Superior temporal gyrus (tissue), 1 donor: Measurements from ENCODE around the gene AXIN2.

ENCODE experiments used
- DNase-seq: peaks from one replicate; pipeline ENCODE4 v3.0.0-alpha.2; 2016; ENCODE audit errors: extremely low spot score

Gene AXIN2

GRCh38 chr17:65553646-65554552 is 7.5 kb downstream of the AXIN2 start:
- peak; percentile 9 for DNase-seq

GRCh38 chr17:65553009-65553645 is 8.3 kb downstream of the AXIN2 start:
- peak; percentile 28 for DNase-seq

DNA sequence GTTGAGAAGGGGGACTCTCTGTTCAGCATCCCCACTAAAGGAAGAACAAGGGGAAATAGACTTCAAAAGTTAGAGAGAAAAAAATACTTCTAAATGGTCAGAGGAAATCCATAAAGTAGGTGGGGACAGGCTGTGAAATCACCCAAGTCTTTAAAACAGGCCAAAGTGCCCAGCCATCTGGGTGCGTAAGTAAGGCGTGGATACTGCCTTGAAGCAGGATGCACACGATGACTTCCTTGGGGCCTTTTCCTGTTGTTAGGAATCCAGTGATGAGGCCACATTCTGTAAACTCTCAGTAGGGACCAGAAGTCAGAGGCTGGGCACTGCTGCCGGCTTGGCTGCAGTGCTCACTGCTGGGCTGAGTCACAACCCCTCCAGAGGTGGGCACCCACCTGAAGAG is 9.2 kb downstream of the AXIN2 start:
- DNase-seq: no peak

DNA sequence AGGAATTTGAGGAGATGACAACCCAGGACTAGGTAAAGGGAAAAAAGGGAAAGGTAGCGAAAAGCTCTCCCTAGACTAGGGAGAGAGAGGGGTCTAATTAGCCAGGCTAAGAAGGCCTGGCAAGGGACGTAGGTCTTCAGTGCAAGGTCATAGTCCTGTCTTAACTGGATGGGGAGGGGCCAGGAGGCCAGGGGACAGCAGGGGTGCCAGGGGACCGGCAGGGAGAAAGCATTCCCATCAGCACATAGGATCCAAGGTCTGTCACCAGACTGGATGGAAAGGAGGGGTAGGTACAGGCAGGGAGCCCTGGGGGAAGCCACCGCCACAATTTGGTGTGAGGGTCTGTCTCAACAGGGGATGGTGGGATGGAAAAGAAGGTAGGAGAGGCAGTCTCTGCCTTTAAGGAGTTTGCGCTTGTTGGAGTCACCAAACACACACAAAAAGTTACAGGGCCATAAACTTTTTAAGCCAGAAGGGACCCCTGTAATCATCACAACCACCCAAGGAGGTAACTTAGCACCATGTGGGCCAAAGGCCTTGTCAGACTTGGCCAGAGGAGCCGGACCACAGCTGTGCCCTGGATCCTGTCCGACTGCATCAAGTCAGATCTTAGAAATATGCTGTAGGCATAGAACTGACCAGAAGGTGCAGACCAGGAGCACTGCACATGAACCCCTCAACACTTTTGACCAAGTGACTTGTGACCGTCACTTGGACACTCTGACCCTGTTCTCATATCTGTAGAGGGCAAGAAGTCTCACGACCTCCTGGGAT is 10.0 kb downstream of the AXIN2 start:
- DNase-seq: no peak

DNA sequence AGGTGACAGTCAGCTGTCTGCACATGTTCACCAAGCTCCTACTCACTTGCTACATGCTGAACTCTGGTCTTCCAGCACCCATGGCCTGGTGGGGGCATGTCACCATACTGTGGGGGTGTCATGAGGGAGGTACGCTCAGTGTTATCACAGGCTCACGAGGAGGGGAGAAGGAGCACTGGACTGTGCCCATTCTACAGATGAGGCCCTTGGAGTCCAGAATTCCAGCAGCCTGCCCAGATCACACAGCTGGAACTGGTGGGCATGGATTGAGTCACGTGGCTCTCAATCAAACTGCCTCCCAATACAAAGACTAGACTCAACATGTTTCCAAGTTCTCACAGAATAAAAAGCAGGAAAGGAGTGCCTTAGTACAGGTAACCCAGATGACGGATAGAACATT is 10.7 kb downstream of the AXIN2 start:
- no peak for DNase-seq

DNA sequence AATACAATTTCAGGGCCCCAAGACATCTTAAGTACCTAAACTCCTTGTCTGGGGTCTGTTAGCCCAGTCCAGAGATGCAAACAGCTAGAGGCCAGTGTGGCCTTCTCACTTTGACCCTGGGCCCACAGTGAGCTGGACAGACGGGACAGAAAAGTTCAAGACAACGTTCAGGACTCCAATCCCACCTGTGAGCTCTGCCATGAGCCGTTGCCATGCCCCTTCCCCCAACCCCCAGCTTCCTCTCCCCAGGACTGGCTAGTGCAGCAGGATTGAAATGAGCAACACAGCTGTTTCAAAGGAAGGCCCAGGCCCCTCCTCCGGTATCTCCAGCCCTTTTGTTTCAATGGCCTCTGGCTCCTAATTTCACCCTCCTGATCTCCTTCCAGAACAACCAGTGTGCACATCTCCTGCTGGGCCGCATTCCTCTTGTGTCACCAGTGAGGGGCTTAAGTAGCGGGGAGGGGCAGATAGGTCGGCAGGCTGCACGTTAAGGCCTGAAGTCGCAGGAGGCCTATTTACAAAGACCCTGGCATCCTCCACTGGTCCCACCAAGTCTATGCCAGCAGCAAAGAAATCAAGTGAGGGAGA is 11.3 kb downstream of the AXIN2 start:
- DNase-seq: no peak

- no peak for DNase-seq
Measured at GRCh38 chr17:65548269-65548969, 13.0 kb downstream of the AXIN2 start.

- DNase-seq: no peak
Measured at GRCh38 chr17:65547253-65547670, 14.2 kb downstream of the AXIN2 start.

DNA sequence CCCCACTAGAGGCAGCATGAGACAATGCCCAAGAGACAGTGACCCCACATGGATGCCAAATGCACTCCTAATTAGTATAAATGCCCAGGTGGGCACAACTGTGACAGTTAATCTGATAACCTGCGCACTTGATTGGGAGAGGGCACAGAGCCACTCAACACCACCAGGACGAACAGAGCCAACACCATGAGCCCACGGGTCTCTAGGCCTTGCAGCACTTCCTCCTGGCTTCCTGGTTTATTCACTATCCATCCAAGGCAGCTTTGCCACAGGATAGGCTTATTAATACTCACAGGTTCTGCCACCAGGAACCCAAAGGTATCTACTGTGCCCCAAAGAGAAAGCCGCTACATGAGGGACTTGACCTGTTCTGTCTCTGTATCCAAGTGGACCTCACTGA is 14.9 kb downstream of the AXIN2 start:
- no peak for DNase-seq

DNA sequence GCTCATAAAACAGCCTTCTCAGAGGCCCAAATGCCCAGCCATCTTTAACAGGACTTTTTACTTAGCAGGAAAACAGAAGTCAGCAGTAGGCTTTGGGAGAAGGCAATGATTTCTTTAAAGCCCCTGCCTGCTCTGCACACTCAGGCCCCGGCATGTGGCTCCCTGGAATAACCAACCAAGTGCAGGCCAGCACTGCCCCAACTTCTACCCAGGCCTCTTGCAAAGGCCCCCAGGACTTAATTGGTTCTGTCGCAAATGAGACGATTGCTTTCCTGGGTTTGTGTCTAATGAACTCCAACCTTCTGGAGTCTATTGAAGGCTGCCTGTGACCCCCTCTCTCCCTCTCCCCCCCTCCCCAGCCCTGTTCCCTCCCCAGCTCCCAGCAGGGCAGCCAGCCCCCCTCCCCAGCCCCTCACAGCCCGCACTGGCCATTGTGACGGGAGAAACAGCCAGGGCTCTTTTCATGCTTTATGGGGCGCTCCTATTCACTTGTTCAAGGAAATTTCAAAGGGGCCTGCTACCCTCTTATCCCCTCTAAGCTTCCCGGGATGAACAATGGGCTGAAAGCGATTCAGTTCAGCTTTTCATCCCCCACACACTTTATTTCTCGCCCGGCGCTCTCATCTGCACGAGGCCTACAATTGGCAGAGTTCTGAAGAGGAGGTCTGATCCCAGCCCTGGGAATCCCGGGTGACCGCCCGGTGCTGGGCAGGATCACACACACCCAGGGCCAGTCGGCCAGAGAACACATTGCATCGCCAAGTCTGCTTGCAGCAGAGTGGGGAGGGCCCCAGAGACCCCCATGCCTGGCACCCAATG is 15.5 kb downstream of the AXIN2 start:
- DNase-seq: no peak

DNA sequence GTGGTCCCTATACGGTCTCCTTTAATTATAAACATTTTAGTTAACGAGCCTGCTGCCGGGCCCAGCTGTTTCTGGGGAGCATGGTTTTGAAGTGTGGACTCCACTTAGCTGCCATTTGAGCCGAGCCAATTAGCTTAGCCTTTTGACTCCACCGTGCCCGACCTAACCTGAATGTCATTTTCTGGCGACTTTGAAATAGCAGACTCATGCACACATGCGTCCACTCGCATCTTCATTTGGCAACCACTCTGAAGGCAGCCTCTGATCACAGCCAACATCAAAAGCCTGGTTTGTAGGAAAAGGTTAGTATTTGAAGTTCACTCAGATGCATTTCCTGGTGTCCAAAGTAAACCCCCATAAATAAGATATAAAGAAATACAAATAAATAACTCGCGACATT is 16.8 kb downstream of the AXIN2 start:
- DNase-seq: no peak

DNA sequence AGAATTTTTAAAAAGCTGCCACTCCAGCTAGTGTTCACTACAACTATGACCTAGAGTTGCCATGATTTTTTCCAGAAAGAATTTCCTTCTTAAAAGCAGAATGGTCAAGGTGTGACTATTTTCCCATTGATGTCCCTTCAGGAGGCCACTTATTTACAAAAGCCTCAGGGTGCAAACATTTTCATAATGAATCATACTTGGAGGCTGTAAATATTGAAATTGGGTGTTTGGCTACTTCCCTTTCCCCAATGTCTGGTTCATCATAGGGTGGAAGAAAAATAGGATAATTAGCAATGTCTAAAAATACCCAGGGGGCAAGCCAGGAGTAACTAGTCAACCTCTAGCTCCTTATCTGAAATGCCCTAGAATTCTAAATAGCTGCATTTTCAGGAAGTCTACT is 18.8 kb downstream of the AXIN2 start:
- DNase-seq: no peak

- no peak for DNase-seq
Measured at GRCh38 chr17:65542067-65542466, 19.4 kb downstream of the AXIN2 start.

- DNase-seq: no peak
Measured at GRCh38 chr17:65541453-65541852, 20.0 kb downstream of the AXIN2 start.

DNA sequence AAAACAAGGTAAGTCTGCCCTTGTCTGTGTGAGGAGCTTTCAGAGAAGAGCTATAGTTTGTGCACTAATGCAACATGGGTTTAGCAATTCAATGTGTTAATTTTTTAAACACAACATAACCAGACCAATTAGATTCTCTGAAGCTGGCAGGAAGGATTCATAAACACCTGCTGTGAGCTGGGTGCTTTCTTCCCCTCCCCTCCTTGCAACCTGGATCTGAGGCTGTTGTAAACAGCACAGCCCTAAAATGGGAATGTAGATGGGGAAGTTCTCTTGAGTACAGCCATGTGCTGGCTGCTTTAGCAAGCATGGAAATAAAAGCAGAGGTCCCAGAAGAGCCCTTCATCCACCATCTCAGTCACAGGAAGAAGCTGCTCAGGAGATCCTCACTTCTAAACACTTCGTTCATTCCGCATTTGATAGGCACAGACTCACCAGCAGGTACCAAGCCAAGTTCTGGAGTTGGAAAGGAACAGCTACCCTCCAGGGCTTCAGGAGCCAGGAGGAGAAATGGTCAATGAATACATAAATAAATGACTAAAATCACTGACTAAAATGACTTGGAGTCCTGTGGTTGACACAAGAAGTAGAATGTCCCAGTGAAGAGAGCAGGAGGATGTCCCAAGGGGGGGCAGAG is 21.7 kb downstream of the AXIN2 start:
- DNase-seq: no peak

DNA sequence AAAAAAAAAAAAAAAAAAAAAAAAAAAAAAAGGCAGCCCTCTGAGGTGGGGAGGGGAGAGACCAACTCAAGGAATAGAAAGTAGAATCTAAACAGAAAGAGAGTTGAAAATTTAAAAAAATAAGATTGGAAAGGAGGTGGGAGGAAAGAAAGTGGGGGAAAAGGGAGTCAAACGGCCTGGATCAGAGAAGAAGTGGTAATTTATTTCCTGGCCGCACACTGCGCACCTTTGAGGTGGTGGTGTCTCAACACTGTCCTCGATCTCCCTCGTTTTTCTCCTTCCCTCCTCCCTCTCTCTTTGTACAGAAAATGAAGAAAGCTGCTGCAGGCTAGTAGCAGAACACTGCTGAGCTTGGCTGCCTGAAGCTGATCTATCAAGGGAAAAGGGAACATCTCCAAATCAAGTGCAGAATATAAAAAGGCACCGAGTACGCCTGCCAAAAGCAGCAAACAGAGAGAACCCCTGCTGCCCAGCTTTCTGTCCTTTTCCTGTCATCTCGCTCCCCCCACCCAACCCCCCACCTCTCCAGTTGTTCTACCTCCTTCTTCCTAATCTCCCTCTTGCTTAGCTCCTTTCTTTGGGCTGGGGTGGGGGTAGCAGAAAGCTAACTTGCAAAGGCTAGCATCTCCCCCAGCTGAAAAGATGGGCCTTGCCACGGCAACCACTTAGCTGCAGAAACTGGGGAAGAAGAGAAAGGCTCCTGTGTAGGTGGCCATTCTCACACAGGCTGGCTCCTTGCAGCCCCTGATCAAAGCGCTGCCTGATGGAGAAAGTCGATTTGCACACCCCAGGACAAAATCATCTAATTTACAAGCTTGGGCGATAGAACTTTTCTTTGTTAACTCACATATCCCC is 22.5 kb downstream of the AXIN2 start:
- DNase-seq: no peak

GRCh38 chr17:65537845-65538674 is 23.4 kb downstream of the AXIN2 start:
- no peak for DNase-seq

GRCh38 chr17:65537343-65537844 is 24.1 kb downstream of the AXIN2 start:
- DNase-seq: no peak
